NB4 (cell line): ENCODE data around the gene ANTXR1.
A peak's percentile ranks its signal among the peaks of the same experiment; 100 is the strongest.

Source experiments
- DNase-seq: peaks from one replicate; pipeline ENCODE4 v3.0.0; 2010; ENCODE audit warnings: low read depth
- H3K4me3 ChIP-seq: one replicate; pipeline ENCODE4 v1.5.1; 2011; ENCODE audit warnings: mild to moderate bottlenecking, low read depth, low read length, moderate library complexity
- CTCF ChIP-seq: IDR thresholded peaks from one replicate; pipeline ENCODE4 v1.5.1; 2012; ENCODE audit warnings: low read depth, low read length
- MAX ChIP-seq: IDR thresholded peaks from 2 replicates; pipeline ENCODE4 v1.6.1; 2011; ENCODE audit warnings: low read depth, low read length
- MYC ChIP-seq: IDR thresholded peaks from 2 replicates; pipeline ENCODE4 v1.6.1; 2011; ENCODE audit warnings: low read depth, low read length
- POLR2A ChIP-seq: IDR thresholded peaks from 2 replicates; pipeline ENCODE4 v1.6.1; 2011; ENCODE audit warnings: mild to moderate bottlenecking; ENCODE audit not compliant: insufficient read length; ENCODE audit errors: extremely low read depth

Gene ANTXR1

GRCh38 chr2:69122271-69122670 is 109.3 kb downstream of the ANTXR1 start:
- H3K4me3 ChIP-seq: no peak overlapping the region
- TF ChIP-seq CTCF (no peak), MYC (no peak), POLR2A (no peak), MAX (no peak)
- no peak for DNase-seq

- no peak for DNase-seq
- no peak overlapping the region for H3K4me3 ChIP-seq
- TF ChIP-seq MAX (no peak), POLR2A (no peak), MYC (no peak)
Observed at GRCh38 chr2:69123182-69123581, 110.2 kb downstream of the ANTXR1 start.

GRCh38 chr2:69124343-69124742 is 111.4 kb downstream of the ANTXR1 start:
- no peak overlapping the region for H3K4me3 ChIP-seq
- DNase-seq: peak; percentile 49
- no peak for TF ChIP-seq POLR2A
- no peak for TF ChIP-seq MYC
- TF ChIP-seq MAX: no peak
- TF ChIP-seq CTCF: no peak

- no peak for DNase-seq
- TF ChIP-seq MAX (no peak), CTCF (no peak), POLR2A (no peak), MYC (no peak)
- H3K4me3 ChIP-seq: no peak overlapping the region
Observed at GRCh38 chr2:69125816-69126215, 112.8 kb downstream of the ANTXR1 start.

- no peak for DNase-seq
- H3K4me3 ChIP-seq: no peak overlapping the region
- TF ChIP-seq POLR2A (no peak), MAX (no peak), CTCF (no peak), MYC (no peak)
Observed at GRCh38 chr2:69126341-69126740, 113.4 kb downstream of the ANTXR1 start.

- no peak for TF ChIP-seq MAX
- no peak for TF ChIP-seq POLR2A
- no peak for TF ChIP-seq CTCF
- TF ChIP-seq MYC: no peak
- no peak for DNase-seq
Observed at GRCh38 chr2:69131452-69131851, 118.5 kb downstream of the ANTXR1 start.

More at GRCh38 chr2:69131452-69131851, 118.5 kb downstream of the ANTXR1 start:
- no peak overlapping the region for H3K4me3 ChIP-seq
